ENCODE measurements around the gene MYLK4.
A peak's percentile ranks its signal among the peaks of the same experiment; 100 is the strongest.

MYLK4 gene

DNA sequence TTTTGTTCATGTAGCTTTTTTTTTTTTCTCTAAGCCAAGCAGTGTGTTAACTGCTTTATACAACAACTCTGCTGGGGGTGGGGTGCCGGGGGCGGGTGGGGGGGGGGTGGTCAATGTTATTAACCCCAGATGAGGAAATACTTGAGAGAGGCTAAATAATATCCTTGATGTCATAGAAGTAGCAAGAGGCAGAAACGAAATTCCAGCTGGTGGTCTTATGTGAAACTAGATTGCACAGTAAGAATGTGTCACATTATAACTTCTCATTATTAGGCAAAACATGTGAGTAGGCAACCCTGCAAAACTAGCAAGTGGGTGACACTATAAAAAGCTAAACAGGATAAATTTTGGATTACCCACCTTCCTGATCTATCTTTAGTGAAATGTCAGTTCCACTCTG lies 12.8 kb downstream of the MYLK4 start:
- no peak for TF ChIP-seq EZH2phosphoT487 (IDR thresholded peaks at IDR 0.05; ENCODE audit: borderline replicate concordance, low read length)
- TF ChIP-seq, protein P1, sequence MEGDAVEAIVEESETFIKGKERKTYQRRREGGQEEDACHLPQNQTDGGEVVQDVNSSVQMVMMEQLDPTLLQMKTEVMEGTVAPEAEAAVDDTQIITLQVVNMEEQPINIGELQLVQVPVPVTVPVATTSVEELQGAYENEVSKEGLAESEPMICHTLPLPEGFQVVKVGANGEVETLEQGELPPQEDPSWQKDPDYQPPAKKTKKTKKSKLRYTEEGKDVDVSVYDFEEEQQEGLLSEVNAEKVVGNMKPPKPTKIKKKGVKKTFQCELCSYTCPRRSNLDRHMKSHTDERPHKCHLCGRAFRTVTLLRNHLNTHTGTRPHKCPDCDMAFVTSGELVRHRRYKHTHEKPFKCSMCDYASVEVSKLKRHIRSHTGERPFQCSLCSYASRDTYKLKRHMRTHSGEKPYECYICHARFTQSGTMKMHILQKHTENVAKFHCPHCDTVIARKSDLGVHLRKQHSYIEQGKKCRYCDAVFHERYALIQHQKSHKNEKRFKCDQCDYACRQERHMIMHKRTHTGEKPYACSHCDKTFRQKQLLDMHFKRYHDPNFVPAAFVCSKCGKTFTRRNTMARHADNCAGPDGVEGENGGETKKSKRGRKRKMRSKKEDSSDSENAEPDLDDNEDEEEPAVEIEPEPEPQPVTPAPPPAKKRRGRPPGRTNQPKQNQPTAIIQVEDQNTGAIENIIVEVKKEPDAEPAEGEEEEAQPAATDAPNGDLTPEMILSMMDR (IDR thresholded peaks at IDR 0.05; ENCODE audit: low read depth, low read length, poor library complexity, severe bottlenecking): no peak
- no peak overlapping the region for H3K4me3 ChIP-seq (ENCODE audit: low read length)
- no peaks in the 10 kb centered on the region for H3F3A ChIP-seq (ENCODE audit: control insufficient read depth, insufficient read depth)
- H4K20me1 ChIP-seq (ENCODE audit: control insufficient read depth, insufficient read depth, low read depth, low read length): no peaks in the 10 kb centered on the region
- no peak overlapping the region for H3K27ac ChIP-seq (ENCODE audit: low read depth, low read length)
- H3K4me2 ChIP-seq (ENCODE audit: low read length): no peak overlapping the region
- no peaks in the 10 kb centered on the region for H3K9me3 ChIP-seq (ENCODE audit: control insufficient read depth, insufficient read depth, low read length)
- H3K9me2 ChIP-seq (replicated peaks; ENCODE audit: control insufficient read depth, low read length): no peaks in the 10 kb centered on the region
- H3K36me3 ChIP-seq (ENCODE audit: control insufficient read depth, low read length): no peaks in the 10 kb centered on the region
- no peaks in the 10 kb centered on the region for H3K27me3 ChIP-seq (ENCODE audit: control insufficient read depth, low read length)
- peaks cover 14% of the 10 kb centered on the region for H3K4me1 ChIP-seq (ENCODE audit: control insufficient read depth, low read length)
- no peaks in the 10 kb centered on the region for H3K79me2 ChIP-seq (ENCODE audit: control insufficient read depth, low read length)

DNA sequence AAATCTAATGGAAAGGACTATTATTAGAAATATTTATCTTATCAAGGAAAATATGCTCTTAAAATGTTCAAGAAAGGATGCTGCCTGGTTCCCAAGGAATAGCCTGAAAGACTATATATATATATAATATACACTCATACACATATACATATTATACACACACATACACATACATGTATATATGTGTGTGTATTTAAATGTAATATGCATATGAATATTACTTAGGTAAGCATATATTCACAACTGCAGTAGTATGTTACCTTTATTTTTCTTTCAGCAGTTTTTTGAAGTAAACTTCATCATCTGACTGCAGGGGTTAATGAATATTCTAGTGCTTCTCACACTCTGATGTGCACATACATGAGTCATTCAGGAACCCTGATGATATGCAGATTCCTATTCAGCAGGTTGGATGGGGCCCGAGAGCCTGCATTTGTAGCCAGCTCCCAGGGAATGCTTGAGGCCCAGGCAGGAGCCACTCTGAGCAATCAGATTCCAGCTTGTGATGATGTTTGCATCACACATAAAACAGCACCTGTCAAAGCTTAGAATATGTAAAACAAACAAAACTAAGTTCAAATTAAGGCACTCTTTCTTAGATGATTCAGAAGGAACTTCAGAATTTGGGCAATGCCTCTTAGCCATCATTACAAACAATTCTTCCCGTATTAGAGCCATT lies 16.1 kb downstream of the MYLK4 start:
- Histone ChIP-seq H3K27me3 (ENCODE audit: control insufficient read depth, low read length) (no peaks in the 10 kb centered on the region), H3F3A (ENCODE audit: control insufficient read depth, insufficient read depth) (no peaks in the 10 kb centered on the region), H3K27ac (ENCODE audit: low read depth, low read length) (no peak overlapping the region), H3K36me3 (ENCODE audit: control insufficient read depth, low read length) (no peaks in the 10 kb centered on the region), H3K4me3 (ENCODE audit: low read length) (no peak overlapping the region), H3K4me1 (ENCODE audit: control insufficient read depth, low read length) (peaks cover 24% of the 10 kb centered on the region), H3K4me2 (ENCODE audit: low read length) (no peak overlapping the region), H3K79me2 (ENCODE audit: control insufficient read depth, low read length) (no peaks in the 10 kb centered on the region), H3K9me3 (ENCODE audit: control insufficient read depth, insufficient read depth, low read length) (no peaks in the 10 kb centered on the region), H4K20me1 (ENCODE audit: control insufficient read depth, insufficient read depth, low read depth, low read length) (no peaks in the 10 kb centered on the region), H3K9me2 (replicated peaks; ENCODE audit: control insufficient read depth, low read length) (no peaks in the 10 kb centered on the region)
- TF ChIP-seq, protein P1 (IDR thresholded peaks at IDR 0.05; ENCODE audit: low read depth, low read length, poor library complexity, severe bottlenecking): no peak
- TF ChIP-seq EZH2phosphoT487 (IDR thresholded peaks at IDR 0.05; ENCODE audit: borderline replicate concordance, low read length): no peak

DNA sequence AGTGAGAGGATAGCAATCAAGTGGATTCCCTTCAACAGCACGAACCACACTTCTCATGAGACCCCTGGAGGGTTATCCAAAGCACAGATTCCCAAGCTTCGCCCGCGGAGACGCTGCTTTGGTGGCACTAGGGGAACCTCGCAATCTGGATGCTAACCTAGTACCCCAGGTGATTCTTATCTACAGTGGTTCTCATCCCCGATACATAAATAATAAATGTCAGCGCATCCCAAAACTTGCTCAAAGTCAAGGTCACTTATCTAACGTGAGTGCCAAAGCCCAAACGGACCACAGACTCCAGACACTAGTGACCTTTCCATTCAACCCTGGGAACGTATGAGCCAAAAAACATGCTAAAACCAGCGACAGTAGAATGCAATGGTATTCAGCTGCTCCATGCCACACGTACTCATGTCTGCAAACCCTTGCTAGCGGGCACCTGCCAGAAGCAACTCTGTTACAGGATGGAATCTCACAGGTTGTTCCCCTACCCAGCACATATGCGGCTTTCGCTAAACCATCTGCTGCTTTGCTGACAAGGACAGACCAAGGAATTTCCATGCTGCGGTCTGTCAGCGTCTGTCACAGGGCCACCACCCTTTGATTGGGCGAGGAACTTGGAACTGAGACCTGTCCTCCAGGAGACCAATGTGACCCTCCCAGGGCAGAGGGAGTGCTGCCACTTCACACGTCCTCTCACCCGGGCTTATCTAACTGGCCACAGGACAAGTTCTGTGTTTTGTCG lies 16.8 kb downstream of the MYLK4 start:
- Histone ChIP-seq H3K4me1 (ENCODE audit: control insufficient read depth, low read length) (peaks cover 24% of the 10 kb centered on the region), H4K20me1 (ENCODE audit: control insufficient read depth, insufficient read depth, low read depth, low read length) (no peaks in the 10 kb centered on the region), H3K27me3 (ENCODE audit: control insufficient read depth, low read length) (no peaks in the 10 kb centered on the region), H3K9me3 (ENCODE audit: control insufficient read depth, insufficient read depth, low read length) (no peaks in the 10 kb centered on the region), H3F3A (ENCODE audit: control insufficient read depth, insufficient read depth) (no peaks in the 10 kb centered on the region), H3K4me2 (ENCODE audit: low read length) (peak overlapping the region; percentile 27), H3K36me3 (ENCODE audit: control insufficient read depth, low read length) (no peaks in the 10 kb centered on the region), H3K27ac (ENCODE audit: low read depth, low read length) (no peak overlapping the region), H3K9me2 (replicated peaks; ENCODE audit: control insufficient read depth, low read length) (no peaks in the 10 kb centered on the region), H3K79me2 (ENCODE audit: control insufficient read depth, low read length) (no peaks in the 10 kb centered on the region), H3K4me3 (ENCODE audit: low read length) (no peak overlapping the region)
- TF ChIP-seq EZH2phosphoT487 (IDR thresholded peaks at IDR 0.05; ENCODE audit: borderline replicate concordance, low read length): no peak
- TF ChIP-seq, protein P1 (IDR thresholded peaks at IDR 0.05; ENCODE audit: low read depth, low read length, poor library complexity, severe bottlenecking): no peak
